22Rv1 (cell line): ENCODE data around the gene SLC34A3.
A peak's percentile ranks its signal among the peaks of the same experiment; 100 is the strongest.

ENCODE experiments used
- H3K27ac ChIP-seq: fragments of 450-650 bp; 2 replicates; pipeline ENCODE4 v1.5.1; 2017
- ZFX ChIP-seq: fragments of 450-650 bp; IDR thresholded peaks from 2 replicates; pipeline ENCODE4 v1.6.1; 2017; ENCODE audit warnings: antibody characterized with exemption, borderline replicate concordance
- TF ChIP-seq, protein P1 (sequence below): fragments of 450-650 bp; IDR thresholded peaks from 2 replicates; pipeline ENCODE4 v1.5.1; 2017; ENCODE audit warnings: mild to moderate bottlenecking

Gene SLC34A3

DNA sequence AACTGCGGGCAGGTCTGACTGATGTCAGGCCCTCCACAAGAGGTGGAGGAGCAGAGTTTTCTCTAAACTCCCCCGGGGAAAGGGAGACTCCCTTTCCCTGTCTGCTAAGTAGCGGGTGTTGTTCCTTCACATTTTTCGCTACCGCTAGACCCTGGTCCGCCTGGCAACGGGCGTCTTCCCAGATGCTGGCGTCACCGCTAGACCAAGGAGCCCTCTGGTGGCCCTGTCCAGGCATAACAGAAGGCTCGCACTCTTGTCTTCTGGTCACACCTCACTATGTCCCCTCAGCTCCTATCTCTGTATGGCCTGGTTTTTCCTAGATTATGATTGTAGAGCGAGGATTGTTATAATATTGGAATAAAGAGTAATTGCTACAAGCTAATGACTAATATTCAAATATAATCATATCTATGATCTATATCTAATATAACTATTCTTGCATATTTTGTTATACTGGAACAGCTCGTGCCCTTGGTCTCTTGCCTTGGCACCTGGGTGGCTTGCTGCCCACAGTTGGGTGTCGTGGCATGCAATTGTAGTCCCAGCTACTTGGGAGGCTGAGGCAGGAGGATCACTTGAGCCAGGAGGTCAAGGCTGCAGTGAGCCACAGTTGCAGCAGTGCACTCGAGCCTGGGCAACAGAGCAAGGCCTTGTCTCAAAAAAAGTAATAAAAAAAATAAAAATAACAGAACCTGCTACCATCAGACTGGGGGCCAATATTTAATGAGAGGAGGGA lies 31.6 kb downstream of the SLC34A3 start:
- TF ChIP-seq, protein P1, sequence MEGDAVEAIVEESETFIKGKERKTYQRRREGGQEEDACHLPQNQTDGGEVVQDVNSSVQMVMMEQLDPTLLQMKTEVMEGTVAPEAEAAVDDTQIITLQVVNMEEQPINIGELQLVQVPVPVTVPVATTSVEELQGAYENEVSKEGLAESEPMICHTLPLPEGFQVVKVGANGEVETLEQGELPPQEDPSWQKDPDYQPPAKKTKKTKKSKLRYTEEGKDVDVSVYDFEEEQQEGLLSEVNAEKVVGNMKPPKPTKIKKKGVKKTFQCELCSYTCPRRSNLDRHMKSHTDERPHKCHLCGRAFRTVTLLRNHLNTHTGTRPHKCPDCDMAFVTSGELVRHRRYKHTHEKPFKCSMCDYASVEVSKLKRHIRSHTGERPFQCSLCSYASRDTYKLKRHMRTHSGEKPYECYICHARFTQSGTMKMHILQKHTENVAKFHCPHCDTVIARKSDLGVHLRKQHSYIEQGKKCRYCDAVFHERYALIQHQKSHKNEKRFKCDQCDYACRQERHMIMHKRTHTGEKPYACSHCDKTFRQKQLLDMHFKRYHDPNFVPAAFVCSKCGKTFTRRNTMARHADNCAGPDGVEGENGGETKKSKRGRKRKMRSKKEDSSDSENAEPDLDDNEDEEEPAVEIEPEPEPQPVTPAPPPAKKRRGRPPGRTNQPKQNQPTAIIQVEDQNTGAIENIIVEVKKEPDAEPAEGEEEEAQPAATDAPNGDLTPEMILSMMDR = peak; percentile 74
- peak overlapping the region; percentile 45 for H3K27ac ChIP-seq

DNA sequence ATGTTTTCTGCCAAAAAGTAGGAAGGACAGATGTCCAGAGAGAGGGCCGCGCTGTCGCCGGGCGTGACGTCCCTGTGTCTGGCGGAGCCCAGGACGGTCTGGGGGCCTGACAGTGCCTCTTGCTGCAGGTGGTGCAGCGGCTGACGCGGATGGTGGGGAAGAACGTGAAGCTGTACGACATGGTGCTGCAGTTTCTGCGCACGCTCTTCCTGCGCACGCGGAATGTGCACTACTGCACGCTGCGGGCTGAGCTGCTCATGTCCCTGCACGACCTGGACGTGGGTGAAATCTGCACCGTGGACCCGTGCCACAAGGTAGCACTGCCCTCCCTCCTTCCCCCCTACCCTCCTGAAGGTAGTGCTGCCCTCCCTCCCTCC lies 32.2 kb downstream of the SLC34A3 start:
- H3K27ac ChIP-seq = peak overlapping the region; percentile 45

DNA sequence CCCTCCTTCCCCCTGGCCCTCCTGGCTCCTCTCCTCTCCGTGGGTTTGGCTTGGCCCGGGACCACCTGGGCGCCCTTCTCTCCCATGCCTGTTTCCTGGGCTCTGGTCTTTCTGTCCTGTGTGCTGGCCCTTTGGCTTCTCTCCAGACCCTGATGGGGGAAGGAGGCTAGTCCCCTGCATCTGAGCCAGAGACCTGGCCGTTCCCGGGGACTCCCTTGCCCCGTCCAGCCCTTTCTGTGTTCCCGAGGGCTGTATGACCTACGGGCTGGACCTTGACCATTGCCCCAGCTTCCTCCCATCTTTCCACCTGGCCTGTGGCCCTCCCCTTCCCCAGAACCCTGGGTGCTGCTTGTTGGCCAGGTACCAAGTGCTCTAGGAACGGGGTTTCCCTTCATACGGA lies 32.8 kb downstream of the SLC34A3 start:
- H3K27ac ChIP-seq = 0 out of 2 replicates have a peak overlapping the region, but pooled peaks have one; percentile 98
- TF ChIP-seq, protein P1 = no peak
- no peak for TF ChIP-seq ZFX

More for the DNA sequence above, 32.2 kb downstream of the SLC34A3 start:
- TF ChIP-seq, protein P1 = no peak
- TF ChIP-seq ZFX = no peak

DNA sequence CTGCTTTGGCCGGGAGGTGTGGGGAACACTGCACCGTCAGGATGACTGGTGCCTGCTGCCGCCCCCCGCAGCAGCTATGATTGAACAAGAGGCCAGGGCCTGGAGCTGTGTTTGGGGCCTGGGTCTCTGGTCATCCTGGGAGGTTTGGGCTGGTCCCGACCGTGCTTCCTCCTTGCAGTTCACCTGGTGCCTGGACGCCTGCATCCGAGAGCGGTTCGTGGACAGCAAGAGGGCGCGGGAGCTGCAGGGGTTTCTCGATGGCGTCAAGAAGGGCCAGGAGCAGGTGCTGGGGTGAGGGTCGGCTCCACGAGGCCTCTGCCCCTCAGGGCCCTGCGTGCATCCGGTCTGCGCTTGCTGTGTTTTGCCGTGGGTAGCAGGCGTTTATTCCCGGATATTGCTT lies 33.4 kb downstream of the SLC34A3 start:
- H3K27ac ChIP-seq = peak overlapping the region; percentile 98; the same call in 1 of the 2 replicates
- no peak for TF ChIP-seq ZFX
- TF ChIP-seq, protein P1 = no peak

DNA sequence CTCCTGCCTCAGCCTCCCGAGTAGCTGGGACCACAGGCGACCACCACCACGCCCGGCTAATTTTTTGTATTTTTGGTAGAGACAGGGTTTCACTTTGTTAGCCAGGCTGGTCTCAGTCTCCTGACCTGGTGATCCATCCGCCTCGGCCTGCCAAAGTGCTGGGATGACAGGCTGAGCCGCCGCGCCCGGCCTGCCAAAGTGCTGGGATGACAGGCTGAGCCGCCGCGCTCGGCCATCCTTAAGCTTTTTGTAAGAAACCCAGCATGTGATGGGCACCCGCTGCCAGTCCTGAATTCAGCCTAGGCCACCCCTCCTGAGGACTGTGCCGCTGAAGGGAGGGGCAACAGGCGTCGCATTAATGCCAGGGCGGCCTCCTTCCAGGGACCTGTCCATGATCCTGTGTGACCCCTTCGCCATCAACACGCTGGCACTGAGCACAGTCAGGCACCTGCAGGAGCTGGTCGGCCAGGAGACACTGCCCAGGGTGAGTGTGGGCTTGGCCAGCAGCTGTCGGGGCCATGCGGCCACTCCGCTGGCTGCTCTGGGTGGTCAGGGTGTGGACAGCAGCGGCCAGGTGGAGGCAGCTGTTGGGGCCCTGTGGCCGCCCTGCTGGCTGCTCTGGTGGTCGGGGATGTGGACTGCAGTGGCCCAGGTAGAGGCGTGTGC lies 34.9 kb downstream of the SLC34A3 start:
- TF ChIP-seq, protein P1 = no peak
- no peak for TF ChIP-seq ZFX
- peak overlapping the region; percentile 98 for H3K27ac ChIP-seq

DNA sequence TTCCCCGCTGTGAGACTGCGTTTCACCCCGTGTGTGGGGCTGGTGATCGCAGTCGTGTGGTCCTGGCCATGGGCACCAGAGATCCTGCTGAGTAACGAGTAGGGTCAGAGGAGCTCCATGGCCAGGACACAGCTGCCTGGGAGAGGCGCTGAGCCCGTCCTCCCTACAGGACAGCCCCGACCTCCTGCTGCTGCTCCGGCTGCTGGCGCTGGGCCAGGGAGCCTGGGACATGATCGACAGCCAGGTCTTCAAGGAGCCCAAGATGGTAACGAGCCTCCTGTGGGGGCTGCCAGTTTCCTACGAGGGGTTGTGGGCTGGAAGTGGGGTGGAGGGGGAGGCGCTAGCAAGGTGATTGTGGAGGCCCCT lies 35.4 kb downstream of the SLC34A3 start:
- peak overlapping the region; percentile 98 for H3K27ac ChIP-seq
- TF ChIP-seq ZFX = no peak
- TF ChIP-seq, protein P1 = no peak
